Ammon's horn (tissue), 1 donor: ENCODE measurements around the gene GJD3.

Experiments used
- DNase-seq: peaks from one replicate; pipeline ENCODE4 v3.0.0-alpha.2; 2016; ENCODE audit warnings: low spot score

The GJD3 gene

GRCh38 chr17:40340327-40340726 is 24.2 kb downstream of the GJD3 start:
- DNase-seq: no peak

DNA sequence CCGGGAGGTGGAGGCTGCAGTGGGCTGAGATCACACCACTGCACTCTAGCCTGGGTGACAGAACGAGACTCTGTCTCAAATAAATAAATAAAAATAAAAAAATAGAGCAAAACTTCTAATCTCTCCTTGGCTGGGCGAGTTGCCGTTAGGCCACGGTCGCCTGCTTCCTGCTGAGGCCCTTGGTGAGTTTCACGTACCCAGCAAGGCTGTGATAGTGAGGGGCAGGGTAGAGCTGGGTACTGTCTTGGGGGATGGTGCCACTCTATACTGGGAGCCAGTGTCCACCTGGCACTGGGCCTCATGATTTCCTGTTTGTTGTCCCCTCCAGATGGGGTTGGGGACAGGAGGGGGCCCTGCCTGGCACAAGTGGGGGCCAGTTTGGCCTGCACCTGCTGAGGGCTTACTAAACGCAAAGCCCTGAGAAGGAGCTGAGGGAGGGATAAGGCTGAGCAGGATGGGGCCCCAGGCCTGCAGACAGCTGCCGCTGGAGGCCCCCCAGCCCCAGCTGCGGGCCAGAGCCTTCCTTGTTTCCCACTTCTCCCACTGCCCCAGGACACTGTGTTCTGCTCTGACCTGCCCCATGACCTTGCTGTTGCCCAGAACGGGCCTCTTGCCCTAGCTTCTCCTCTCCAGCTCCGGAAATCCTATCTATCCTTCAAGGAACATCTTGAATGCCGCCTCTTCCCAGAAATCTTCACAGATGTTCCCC is 25.4 kb downstream of the GJD3 start:
- no peak for DNase-seq

DNA sequence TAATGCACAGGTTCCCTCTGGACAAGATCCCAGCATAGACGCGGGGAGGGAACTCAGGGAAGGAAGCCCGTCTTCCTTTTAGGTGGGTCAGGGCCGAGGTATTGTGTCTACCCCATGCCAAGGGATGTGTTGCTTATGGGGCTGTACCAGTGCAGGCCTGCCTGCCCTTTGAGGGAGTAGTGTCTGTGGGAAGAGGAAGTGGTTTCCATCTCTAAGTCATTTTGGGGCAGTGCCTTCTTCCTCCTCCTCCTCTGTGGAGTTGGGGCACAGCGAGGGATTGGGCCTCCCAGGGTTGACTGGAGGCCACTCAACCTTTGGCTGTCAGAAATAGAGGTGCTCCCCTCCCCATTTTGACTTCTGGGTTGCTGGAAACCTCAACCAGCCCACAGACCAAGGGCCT is 26.5 kb downstream of the GJD3 start:
- DNase-seq: no peak

DNA sequence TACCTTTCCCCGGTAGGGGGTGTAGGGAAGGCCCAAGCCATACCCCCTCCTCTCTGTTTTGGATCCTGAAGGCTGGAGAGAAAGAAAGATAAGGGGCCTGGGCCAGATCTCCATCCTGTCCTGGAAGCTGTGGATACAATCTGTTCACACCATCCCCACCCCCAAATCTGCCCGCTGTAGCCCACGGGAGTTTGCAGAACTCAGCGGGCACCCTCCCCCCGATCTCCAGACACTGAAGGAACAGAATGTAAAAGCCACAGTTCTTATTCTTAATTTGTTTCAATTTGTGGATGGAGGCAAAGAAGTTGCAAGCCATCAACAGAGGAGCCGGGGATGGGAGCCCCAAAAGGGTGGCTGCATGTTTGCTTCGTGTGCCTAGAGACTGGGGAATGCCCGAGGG is 27.2 kb downstream of the GJD3 start:
- no peak for DNase-seq

DNA sequence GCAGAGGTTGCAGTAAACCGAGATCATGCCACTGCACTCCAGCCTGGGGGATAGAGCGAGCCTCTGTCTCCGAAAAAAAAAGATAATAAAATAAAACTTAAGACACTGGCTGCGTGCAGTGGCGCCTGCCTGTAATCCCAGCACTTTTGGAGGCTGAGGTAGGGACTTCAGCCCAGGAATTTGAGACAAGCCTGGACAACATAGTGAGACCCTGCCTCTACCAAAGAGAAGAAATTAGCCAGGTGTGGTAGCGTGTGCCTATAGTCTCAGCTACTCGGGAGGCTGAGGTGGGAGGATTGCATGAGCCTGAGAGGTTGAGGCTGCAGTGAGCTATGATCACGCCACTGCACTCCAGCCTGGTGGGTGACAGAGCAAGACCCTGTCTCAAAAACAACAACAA is 28.9 kb downstream of the GJD3 start:
- DNase-seq: no peak

- DNase-seq: no peak
Measured at GRCh38 chr17:40333781-40334448, 30.6 kb downstream of the GJD3 start.

DNA sequence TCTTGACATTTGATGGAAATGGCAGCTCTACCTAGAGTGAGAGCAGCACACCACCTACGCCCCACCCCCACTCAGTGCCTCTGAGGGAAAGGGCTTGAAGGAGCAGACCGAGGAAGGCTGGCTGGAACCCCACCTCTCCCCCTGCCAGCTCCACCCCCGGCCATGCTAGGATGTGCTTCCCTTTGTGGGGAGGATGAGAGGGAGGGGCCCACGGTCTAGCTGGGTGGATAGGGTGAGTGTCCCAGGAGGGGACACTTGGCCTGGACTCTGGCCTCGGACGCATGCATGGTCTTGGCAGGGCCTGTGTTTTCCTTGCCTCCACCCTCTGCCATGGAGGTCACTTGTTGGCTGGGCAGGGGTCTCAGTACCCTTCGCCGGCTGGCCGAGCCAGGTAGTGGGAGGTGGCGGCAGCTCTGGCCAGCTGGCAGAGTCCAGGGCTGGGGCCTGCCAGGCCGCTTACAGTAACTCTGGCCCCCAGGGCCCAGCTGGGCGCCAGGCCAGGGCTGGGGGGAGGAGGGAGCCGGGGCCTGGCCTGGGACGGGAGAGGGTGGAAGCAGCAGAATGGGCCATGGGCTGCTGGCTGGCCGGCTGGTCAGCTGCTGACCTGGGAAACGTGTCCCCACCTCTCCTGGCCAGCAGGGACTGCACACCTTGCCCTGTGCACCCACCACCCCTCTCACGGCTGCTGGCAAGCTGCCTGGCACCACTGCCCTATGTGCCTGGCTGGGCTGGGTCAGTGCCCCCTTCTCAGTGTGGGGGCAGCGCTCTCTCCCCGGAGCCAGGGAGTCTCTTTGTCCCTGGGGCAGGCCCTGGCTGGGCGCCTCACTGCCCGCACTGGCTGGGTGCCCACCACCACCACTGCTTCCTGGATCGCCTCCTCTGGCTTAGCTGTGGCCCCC is 32.5 kb downstream of the GJD3 start:
- DNase-seq: peak; percentile 75

- DNase-seq: no peak
Measured at GRCh38 chr17:40330850-40331470, 33.6 kb downstream of the GJD3 start.

DNA sequence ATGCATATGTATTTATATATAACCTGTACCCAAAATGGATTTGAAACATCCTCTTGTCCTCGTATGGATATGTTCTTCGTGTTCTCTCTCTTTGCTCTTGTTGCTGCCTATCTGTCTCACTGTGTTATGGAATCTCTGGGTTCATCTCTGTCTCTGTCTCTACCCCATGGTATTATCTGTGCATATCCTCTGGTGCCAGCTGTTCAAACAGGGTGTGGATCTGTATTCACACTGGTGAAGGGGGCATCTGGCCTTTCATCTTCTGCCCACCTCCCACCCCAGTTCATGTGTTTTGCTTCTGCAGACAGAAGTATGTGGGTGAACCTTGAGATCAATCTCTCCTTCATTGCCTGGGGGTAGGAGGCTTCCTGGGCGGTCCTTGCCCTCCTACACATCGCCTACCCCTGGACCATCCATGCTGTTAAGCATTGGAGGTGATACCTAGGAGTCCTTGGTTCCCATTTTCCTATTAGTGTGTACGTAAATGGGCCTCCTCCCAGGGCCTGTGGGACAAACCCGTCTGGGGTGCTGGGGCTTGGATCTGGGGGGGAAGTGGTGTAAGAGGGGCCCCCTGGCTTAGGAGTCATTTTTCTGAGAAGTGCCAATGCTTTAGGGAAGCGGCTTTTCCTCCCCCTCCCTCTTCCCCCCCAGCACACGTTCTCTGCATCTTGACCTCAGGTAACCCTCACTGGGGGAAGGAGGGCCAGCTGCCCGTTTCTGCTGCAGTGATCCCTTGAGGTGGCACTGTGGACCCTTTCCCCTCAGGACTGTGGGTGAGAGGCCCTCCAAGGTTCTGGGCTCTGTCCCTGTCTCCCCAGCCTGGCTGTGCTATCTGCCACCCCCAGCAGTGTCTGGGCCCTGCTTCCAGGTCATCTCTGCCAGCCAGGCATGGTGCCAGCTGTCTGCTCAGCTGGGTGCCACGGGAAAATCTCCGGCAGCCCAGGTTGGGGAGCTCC is 34.4 kb downstream of the GJD3 start:
- no peak for DNase-seq

DNA sequence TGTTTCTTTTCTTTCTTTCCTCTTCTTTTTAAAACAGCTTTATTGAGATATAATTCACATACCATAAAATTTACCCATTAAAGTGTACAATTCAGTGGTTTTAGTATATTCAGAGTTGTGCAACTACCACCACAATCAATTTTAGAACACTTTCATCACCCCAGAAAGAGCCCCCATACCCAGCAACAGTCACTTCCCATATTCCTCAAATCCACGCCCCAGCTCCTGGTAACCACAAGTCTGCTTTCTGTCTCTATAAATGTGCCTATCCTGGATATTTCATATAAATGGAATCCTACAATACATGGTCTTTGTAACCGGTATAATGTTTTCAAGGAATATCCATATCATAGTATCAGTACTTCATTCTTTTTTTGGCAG is 36.2 kb downstream of the GJD3 start:
- no peak for DNase-seq

GRCh38 chr17:40327735-40328385 is 36.7 kb downstream of the GJD3 start:
- no peak for DNase-seq

GRCh38 chr17:40327244-40327729 is 37.2 kb downstream of the GJD3 start:
- DNase-seq: no peak

- no peak for DNase-seq
Measured at GRCh38 chr17:40326832-40327199, 37.7 kb downstream of the GJD3 start.

DNA sequence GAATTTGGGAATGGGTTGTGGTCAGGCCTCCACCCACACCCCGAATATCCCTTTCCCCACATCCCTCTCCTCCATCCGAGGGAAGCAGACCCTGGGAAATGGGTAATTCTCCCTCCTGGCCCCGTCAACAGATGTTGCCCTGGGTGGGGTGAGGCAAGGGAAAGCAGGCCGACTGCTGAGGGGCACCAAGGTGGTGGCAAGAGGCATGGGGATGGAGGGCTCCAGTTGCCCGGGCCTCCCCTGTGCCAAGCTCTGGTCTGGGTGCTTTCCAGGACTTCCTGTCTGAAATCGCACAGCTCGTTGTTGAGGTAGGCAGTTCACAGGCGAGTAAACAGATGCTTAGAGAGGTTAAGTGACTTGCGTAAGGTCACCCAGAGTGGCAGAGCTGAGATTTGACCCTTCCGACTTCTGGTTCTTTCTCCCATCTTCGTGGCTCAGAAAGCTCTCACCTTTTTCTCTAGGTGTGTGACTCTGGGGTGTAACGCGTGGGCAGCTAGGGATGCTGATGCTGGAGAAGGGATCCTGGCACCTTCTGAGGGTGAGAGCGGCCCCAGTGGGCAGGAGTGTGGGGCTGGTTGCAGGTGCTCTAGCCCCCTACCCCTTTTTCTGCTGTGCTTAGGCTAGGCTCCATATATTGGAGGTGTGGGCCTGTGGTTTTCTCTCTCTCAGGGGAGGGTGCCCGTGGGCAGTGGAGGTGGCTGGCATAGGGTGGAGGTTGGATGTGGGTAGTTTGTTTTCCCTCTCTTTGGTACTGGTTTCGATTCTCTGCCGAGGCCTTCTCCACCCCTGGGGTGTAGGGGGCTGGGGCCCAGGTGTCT is 38.3 kb downstream of the GJD3 start:
- no peak for DNase-seq

GRCh38 chr17:40325156-40326013 is 39.2 kb downstream of the GJD3 start:
- no peak for DNase-seq

- DNase-seq: no peak
Measured at GRCh38 chr17:40323391-40324381, 40.9 kb downstream of the GJD3 start.
